ENCODE data around the gene SYDE2.

DNA sequence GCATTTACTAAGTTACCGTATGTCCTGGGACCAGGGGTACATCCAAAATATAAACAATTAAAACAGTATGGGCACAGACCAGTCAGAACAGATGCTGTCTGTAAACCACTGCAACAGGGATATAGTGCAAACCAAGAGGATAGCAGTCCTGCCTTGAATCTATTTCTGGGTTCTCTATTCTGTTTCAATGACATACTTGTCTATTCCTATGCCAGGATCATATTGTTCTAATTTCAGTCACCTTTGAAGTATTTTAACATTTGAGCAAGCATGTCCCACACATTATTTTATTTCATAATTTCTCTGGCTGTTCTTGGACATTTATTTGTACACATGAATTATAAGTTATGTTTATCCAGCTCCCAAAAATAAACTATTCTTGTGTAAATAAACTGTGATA is 28.2 kb upstream of the SYDE2 start:
- TF ChIP-seq POLR2AphosphoS5 (IDR thresholded peaks at IDR 0.05; ENCODE audit: low read depth, low read length) (no peak), YY1 (IDR thresholded peaks at IDR 0.05; ENCODE audit: low read depth) (no peak), CTCF (IDR thresholded peaks at IDR 0.05) (no peak), RAD21 (IDR thresholded peaks at IDR 0.05; ENCODE audit: low read length) (no peak), RCOR1 (IDR thresholded peaks at IDR 0.05; ENCODE audit: low read length) (no peak), FOXM1 (IDR thresholded peaks at IDR 0.05; ENCODE audit: low read depth) (no peak), SMC3 (IDR thresholded peaks at IDR 0.05; ENCODE audit: low read depth, low read length) (no peak), TAF1 (IDR thresholded peaks at IDR 0.05; ENCODE audit: borderline replicate concordance, low read depth, low read length) (no peak), TEAD4 (IDR thresholded peaks at IDR 0.05; ENCODE audit: borderline replicate concordance, insufficient read depth) (no peak), USF2 (IDR thresholded peaks at IDR 0.05; ENCODE audit: borderline replicate concordance, low read depth, low read length) (no peak), MAX (IDR thresholded peaks at IDR 0.05; ENCODE audit: low read depth) (no peak)
- TF ChIP-seq, protein P1, sequence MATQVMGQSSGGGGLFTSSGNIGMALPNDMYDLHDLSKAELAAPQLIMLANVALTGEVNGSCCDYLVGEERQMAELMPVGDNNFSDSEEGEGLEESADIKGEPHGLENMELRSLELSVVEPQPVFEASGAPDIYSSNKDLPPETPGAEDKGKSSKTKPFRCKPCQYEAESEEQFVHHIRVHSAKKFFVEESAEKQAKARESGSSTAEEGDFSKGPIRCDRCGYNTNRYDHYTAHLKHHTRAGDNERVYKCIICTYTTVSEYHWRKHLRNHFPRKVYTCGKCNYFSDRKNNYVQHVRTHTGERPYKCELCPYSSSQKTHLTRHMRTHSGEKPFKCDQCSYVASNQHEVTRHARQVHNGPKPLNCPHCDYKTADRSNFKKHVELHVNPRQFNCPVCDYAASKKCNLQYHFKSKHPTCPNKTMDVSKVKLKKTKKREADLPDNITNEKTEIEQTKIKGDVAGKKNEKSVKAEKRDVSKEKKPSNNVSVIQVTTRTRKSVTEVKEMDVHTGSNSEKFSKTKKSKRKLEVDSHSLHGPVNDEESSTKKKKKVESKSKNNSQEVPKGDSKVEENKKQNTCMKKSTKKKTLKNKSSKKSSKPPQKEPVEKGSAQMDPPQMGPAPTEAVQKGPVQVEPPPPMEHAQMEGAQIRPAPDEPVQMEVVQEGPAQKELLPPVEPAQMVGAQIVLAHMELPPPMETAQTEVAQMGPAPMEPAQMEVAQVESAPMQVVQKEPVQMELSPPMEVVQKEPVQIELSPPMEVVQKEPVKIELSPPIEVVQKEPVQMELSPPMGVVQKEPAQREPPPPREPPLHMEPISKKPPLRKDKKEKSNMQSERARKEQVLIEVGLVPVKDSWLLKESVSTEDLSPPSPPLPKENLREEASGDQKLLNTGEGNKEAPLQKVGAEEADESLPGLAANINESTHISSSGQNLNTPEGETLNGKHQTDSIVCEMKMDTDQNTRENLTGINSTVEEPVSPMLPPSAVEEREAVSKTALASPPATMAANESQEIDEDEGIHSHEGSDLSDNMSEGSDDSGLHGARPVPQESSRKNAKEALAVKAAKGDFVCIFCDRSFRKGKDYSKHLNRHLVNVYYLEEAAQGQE (IDR thresholded peaks at IDR 0.05; ENCODE audit: low read depth, low read length) = no peak
